ENCODE data around the gene SLC39A11. TPM values are rescaled to one million over a fixed set of nuclear protein-coding genes. Genes with fewer than 3 reads are reported as not detected.

SLC39A11 gene
- total and polyA plus RNA-seq, 3 donors from 2014 or later = 11.4 to 18.6 (median 18.0) TPM

DNA sequence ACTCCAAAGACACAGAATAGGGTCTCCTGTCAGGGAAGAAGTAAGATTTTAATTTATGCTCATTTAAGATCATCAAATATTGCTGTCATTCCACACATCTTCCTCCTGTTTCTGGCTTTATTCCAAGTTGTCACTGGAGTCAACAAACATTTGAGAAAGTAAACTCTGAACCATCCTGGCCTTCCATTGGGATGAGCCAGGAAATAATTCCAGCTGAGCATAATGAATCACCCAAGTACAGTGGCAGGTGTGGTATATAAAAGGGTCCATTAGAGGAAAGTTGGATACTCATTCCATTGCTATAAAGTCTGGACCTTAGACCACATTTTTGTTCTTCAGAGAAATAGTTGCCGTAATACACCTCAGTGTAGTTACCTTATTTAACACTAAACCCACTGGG is 246.1 kb downstream of the SLC39A11 start:
- Histone ChIP-seq H3K27me3 (no peaks in the 10 kb centered on the region), H3K4me3 (no peak overlapping the region), H3K27ac (no peak overlapping the region), H3K36me3 (ENCODE audit: low read depth, missing control alignments) (no peaks in the 10 kb centered on the region), H3K4me1 (no peaks in the 10 kb centered on the region), H3K9me3 (no peaks in the 10 kb centered on the region)
- intact Hi-C loops (cut with DNase I; ENCODE audit: low total_unique reads) = no loop called here
- DNase-seq = no peak
- 94 to 95% methylated on average over 1 of the region's 1 CpG for WGBS, 2 donors
- TF ChIP-seq POLR2A (IDR thresholded peaks at IDR 0.05) = no peak
- TF ChIP-seq, protein P1, sequence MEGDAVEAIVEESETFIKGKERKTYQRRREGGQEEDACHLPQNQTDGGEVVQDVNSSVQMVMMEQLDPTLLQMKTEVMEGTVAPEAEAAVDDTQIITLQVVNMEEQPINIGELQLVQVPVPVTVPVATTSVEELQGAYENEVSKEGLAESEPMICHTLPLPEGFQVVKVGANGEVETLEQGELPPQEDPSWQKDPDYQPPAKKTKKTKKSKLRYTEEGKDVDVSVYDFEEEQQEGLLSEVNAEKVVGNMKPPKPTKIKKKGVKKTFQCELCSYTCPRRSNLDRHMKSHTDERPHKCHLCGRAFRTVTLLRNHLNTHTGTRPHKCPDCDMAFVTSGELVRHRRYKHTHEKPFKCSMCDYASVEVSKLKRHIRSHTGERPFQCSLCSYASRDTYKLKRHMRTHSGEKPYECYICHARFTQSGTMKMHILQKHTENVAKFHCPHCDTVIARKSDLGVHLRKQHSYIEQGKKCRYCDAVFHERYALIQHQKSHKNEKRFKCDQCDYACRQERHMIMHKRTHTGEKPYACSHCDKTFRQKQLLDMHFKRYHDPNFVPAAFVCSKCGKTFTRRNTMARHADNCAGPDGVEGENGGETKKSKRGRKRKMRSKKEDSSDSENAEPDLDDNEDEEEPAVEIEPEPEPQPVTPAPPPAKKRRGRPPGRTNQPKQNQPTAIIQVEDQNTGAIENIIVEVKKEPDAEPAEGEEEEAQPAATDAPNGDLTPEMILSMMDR (IDR thresholded peaks at IDR 0.05) = no peak

DNA sequence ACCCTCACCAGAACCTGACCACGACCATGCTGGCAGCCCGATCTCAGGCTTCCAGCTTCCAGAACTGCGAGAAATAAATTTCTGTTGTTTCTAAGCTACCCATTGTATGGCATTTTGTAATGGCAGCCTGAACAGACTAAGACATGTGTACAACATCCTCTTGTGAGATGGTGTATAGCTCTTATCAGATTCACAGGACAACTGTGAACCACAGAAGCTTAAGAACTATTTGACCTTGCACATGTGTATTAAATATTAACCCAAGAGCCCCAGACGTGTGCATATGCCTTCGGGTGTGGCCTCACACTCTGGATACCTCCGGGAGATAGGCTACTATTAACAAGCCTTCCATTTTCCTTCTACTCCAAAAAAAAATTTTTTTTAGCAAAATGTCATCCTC is 248.9 kb downstream of the SLC39A11 start:
- H3K9me3 ChIP-seq = no peaks in the 10 kb centered on the region
- no peak overlapping the region for H3K4me3 ChIP-seq
- no peak for DNase-seq
- no peak for TF ChIP-seq POLR2A (IDR thresholded peaks at IDR 0.05)
- TF ChIP-seq, protein P1 (IDR thresholded peaks at IDR 0.05) = no peak
- no peak overlapping the region for H3K27ac ChIP-seq
- 89 to 97% methylated on average over 6 of the region's 6 CpGs for WGBS, 2 donors
- H3K27me3 ChIP-seq = no peaks in the 10 kb centered on the region
- H3K36me3 ChIP-seq (ENCODE audit: low read depth, missing control alignments) = no peaks in the 10 kb centered on the region
- intact Hi-C loops (cut with DNase I; ENCODE audit: low total_unique reads) = no loop called here
- no peaks in the 10 kb centered on the region for H3K4me1 ChIP-seq

DNA sequence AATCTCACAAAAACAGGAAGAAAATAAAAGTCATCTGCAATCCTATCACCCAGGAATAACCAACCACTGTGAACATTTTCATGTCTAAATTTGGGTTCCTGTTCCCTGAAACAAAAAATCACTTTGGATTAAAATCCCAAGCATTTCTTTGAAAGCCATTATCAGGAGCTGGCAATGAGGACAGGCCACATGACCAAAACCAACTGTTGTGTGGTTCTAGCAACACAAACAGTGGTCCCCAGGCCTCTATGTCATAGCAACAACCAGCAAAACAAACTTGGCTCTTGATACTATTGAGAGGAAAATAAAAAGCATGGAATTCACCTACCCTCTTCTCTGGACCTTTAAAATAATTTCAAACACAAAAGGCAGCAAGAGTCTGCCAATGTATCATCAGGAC is 252.5 kb downstream of the SLC39A11 start:
- Histone ChIP-seq H3K4me1 (no peaks in the 10 kb centered on the region), H3K36me3 (ENCODE audit: low read depth, missing control alignments) (no peaks in the 10 kb centered on the region), H3K4me3 (no peak overlapping the region), H3K9me3 (no peaks in the 10 kb centered on the region), H3K27me3 (no peaks in the 10 kb centered on the region), H3K27ac (no peak overlapping the region)
- no peak for DNase-seq
- TF ChIP-seq POLR2A (IDR thresholded peaks at IDR 0.05) = no peak
- TF ChIP-seq, protein P1 (IDR thresholded peaks at IDR 0.05) = no peak
- intact Hi-C loops (cut with DNase I; ENCODE audit: low total_unique reads) = no loop called here

DNA sequence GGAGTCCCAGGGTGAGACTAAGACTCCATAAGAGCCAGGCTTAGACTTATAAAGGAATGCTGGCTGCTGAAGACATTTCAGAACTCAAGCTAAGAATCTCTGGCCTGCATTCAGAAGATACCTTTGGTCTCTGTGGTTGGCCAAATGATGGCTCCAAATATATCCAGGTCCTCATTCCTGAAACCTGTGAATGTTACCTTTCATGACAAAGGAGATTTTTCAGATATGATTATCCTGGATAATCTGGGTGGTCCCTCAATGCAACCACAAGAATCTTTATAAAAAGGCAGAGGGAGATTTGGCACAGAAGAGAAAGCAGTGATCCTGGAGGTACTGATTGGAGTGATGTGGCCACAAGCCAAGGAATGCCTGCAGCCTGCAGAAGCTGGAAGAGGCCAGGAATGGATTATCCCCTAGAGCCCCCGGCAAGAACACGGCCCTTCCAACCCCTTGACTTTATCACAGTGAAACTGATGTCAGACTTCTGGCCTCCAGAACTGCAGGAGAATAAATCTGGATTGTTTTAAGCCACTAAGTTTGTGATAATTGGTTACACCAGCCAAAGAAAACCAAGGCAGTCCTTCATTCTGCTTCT is 253.3 kb downstream of the SLC39A11 start:
- Histone ChIP-seq H3K9me3 (no peaks in the 10 kb centered on the region), H3K36me3 (ENCODE audit: low read depth, missing control alignments) (no peaks in the 10 kb centered on the region), H3K27ac (no peak overlapping the region), H3K27me3 (no peaks in the 10 kb centered on the region), H3K4me1 (no peaks in the 10 kb centered on the region), H3K4me3 (no peak overlapping the region)
- WGBS, 2 donors = 60 to 72% methylated on average over 2 of the region's 2 CpGs
- DNase-seq = no peak
- intact Hi-C loops (cut with DNase I; ENCODE audit: low total_unique reads) = no loop called here
- TF ChIP-seq, protein P1 (IDR thresholded peaks at IDR 0.05) = no peak
- TF ChIP-seq POLR2A (IDR thresholded peaks at IDR 0.05) = no peak

DNA sequence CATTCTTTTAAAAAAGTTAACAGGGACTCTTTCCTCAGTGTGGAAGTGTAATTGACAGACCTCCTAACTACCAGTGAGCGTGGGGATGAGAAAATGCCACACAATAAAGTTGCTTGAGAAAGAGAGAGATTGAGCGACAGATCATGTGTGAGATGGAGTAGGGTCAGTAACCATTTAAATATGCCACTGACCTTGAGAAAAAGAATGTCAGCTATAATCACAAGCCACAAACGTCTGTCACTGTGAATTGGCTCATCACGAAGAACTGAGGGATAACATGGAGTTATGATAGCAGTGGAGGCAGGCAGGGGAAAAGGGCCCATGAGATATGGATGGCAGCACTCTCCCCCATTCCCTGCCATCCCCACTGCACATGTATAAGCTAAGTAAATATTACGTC is 253.9 kb downstream of the SLC39A11 start:
- H3K27ac ChIP-seq = no peak overlapping the region
- H3K9me3 ChIP-seq = no peaks in the 10 kb centered on the region
- intact Hi-C loops (cut with DNase I; ENCODE audit: low total_unique reads) = no loop called here
- 65 to 75% methylated on average over 5 of the region's 5 CpGs for WGBS, 2 donors
- no peaks in the 10 kb centered on the region for H3K27me3 ChIP-seq
- DNase-seq = no peak
- H3K4me1 ChIP-seq = no peaks in the 10 kb centered on the region
- TF ChIP-seq, protein P1 (IDR thresholded peaks at IDR 0.05) = no peak
- TF ChIP-seq POLR2A (IDR thresholded peaks at IDR 0.05) = no peak
- H3K4me3 ChIP-seq = no peak overlapping the region
- H3K36me3 ChIP-seq (ENCODE audit: low read depth, missing control alignments) = no peaks in the 10 kb centered on the region

Data from testis (tissue), 3 donors.